Measurements from ENCODE around the gene ISG20L2.

DNA sequence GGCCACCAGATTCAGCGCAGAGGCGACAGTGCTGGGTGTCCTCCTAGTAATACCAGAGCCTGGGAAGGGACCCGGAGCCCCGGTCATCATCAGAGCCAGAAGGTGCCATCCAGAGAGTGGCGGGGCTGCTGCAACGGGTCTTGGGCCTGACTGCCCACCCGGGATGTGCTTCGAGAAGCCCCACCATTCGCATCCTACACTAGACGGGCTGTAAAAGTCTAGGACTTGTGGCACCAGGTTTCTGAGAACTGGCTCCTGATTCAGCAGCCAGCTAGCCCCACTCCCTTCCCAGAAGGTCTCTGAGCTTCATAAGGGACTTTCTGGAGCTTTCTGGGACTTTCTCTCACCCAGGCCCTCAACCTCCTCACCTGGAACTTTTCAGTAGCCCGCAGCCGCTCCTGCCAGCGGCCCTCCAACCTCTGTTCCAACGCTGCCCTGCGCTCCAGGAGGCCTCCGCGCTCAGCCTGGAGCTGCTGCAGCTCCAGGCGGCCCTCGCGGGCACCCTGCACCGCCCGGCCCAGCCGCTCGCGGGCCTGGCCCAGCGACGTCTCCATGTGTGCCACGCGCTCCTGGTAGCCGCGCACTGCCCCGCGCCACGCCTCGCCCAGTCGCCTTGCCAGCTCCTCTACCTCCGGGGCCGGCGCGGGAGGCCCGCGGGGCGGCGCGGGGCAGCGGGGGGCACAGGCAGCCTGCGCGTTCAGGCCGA is 52.3 kb downstream of the ISG20L2 start:
- TF ChIP-seq SUZ12 (IDR thresholded peaks at IDR 0.05; ENCODE audit: extremely low read depth, insufficient read depth, insufficient read length) = no peak
- TF ChIP-seq YY1 (IDR thresholded peaks at IDR 0.05; ENCODE audit: insufficient read depth, insufficient read length) = no peak
